RWPE1 (cell line): Measurements from ENCODE around the gene TST.
A peak's percentile ranks its signal among the peaks of the same experiment; 100 is the strongest.

ENCODE experiments used
- CTCF ChIA-PET: fragments of 350-600 bp; sonication (Branson Sonifier 250); formaldehyde crosslinking; extraction: SDS; loops from one replicate; lab custom pipeline; 2021; lab: Yijun Ruan, JAX
- POLR2A ChIA-PET: fragments of 400-600 bp; formaldehyde crosslinking; extraction: SDS; loops from one replicate; lab custom pipeline; 2020; ENCODE audit warnings: antibody characterized with exemption; ENCODE audit not compliant: low non-redundant PET; lab: Yijun Ruan, JAX
- DNase-seq: peaks from one replicate; pipeline ENCODE4 v3.0.0; 2012; ENCODE audit warnings: low spot score
- H3K27ac ChIP-seq: fragments of 450-650 bp; 2 replicates; pipeline ENCODE4 v1.5.1; 2017
- TF ChIP-seq, protein P1 (sequence below): fragments of 450-650 bp; conservative IDR thresholded peaks from 2 replicates; pipeline ENCODE4 v1.5.1; 2017; ENCODE audit warnings: low read depth, mild to moderate bottlenecking

Gene TST

DNA sequence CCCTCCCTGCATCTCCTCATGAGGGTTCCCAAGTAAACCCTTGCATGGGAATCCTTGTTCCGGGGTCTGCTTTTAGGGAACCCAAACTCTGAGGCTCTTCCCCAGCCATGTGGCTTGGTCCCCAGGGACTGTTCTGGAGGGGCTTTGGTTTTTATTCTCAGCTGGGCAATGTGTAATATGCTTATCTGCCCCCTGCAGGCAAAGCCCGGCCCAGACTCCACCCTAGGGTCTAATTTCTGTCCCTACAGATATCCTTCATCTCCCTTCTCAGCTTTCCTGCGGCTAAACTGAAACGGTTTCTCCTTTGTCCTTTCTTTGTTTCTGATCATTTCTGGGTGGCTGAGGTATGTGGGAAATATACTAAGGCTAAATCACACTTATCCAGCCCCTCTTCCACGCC, 37.1 kb downstream of the TST start:
- ChIA-PET CTCF (no interaction called here), POLR2A (no interaction called here)
- no peak for DNase-seq
- H3K27ac ChIP-seq = no peak overlapping the region
- TF ChIP-seq, protein P1, sequence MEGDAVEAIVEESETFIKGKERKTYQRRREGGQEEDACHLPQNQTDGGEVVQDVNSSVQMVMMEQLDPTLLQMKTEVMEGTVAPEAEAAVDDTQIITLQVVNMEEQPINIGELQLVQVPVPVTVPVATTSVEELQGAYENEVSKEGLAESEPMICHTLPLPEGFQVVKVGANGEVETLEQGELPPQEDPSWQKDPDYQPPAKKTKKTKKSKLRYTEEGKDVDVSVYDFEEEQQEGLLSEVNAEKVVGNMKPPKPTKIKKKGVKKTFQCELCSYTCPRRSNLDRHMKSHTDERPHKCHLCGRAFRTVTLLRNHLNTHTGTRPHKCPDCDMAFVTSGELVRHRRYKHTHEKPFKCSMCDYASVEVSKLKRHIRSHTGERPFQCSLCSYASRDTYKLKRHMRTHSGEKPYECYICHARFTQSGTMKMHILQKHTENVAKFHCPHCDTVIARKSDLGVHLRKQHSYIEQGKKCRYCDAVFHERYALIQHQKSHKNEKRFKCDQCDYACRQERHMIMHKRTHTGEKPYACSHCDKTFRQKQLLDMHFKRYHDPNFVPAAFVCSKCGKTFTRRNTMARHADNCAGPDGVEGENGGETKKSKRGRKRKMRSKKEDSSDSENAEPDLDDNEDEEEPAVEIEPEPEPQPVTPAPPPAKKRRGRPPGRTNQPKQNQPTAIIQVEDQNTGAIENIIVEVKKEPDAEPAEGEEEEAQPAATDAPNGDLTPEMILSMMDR = no peak

DNA sequence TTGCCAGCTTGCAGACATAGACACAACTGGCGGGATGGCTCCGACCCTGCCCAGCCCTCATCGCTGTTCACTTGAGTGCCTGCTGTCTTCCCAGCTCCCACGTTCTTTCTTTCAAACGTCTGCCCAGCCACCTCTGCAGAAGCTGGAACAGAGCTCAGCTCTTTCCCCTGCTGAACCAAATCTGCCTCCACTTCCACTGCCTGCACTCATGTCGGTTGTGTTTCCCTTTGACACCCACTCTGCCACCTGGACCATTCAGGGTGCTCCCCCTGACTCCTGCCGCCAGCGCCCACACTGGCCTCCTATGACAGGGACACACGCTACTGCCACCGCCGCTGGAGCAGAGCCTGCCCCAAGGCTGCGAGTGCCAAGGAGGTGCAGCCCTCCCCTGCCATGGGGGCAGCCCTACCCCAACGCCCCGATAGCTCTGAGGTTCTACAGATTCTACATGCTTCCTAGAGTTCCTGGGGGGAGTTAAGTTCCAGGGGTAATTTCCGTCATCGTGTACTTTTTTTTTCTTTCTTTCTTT, 37.9 kb downstream of the TST start:
- ChIA-PET POLR2A (no interaction called here), CTCF (interaction anchor here (0.7 to 1.8 kb wide), 2 partner anchors 88 to 125 kb away, joined by 6 to 10 read pairs; no protein-coding TSS in a partner anchor)
- peak overlapping the region; percentile 21; the same call in 1 of the 2 replicates for H3K27ac ChIP-seq
- TF ChIP-seq, protein P1 = no peak
- no peak for DNase-seq

DNA sequence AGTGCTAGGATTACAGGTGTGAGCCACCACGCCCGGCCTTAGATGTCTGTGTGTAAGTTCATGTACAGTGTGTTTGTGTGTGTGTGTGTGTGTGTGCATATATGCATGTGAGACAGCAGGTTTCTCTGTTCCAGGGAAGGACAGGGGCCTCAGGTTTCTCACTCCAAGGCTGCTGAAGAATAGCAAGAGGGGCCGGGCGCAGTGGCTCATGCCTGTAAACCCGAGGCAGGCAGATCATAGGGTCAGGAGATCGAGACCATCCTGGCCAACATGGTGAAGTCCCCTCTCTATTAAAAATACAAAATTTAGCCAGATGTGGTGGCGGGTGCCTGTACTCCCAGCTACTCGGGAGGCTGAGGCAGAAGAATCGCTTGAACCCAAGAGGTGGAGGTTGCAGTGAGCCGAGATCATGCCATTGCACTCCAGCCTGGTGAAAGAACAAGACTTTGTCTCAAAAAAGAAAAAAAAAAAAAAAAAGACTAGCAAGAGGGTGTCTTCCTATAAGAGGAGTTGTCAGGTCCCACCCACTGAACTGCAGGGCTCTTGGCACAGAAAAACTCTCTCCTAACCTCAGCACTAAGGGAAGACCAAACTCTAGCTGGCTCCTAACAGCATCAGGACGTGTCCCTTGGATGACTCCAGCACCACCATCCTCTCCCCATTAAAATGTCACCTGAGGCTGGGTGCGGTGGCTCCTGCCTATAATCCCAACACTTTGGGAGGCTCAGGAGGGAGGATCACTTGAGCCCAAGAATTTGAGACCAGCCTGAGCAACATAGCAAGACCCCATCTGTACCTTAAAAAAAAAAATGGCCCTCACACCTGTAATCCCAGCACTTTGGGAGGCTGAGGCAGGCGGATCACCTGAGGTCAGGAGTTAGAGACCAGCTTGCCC, 40.0 kb downstream of the TST start:
- ChIA-PET CTCF (interaction anchor here (0.7 to 1.8 kb wide), 2 partner anchors 123 to 1009 kb away, joined by 4 to 10 read pairs; no protein-coding TSS in a partner anchor), POLR2A (no interaction called here)
- H3K27ac ChIP-seq = no peak overlapping the region
- DNase-seq = no peak
- TF ChIP-seq, protein P1 = no peak

DNA sequence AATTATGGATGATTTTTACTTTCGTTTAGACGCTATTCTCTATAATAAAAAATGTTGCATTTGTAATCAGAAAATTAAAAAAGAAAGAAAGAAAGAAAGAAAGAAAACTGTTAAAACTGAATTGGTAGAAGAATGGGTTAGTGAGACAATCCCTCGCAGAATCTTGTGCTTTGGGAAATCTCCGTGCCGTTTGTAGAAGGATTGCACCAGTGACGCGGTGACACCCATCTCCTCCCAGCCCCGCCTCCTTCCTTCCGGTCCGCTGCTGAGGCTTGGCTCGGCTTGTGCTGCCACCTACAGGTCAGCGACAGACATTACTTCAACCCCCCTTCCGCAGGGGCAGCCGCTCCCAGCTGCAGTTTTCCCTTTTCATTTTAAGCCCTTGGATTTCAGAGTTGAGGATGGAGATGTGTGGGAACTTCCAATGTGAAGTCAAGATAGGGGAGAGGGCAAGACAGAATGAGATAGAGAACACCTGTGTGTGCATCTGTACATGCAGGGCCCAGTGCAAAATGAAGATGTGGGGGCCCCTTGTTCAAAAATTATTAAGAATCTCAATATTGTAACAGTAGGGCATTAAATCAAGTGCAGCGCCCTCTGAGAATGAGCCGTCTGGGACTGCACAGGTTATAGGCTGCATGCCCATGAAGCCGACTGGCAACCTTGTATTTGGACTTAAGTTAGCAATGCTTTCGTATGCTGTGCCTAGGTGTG, 41.1 kb downstream of the TST start:
- CTCF ChIA-PET = interaction anchor here (0.6 to 1.7 kb wide), 7 partner anchors 13 to 1183 kb away, joined by 3 to 11 read pairs (median 4); partner anchors contain the start of gene KCTD17
- H3K27ac ChIP-seq = no peak overlapping the region

DNA sequence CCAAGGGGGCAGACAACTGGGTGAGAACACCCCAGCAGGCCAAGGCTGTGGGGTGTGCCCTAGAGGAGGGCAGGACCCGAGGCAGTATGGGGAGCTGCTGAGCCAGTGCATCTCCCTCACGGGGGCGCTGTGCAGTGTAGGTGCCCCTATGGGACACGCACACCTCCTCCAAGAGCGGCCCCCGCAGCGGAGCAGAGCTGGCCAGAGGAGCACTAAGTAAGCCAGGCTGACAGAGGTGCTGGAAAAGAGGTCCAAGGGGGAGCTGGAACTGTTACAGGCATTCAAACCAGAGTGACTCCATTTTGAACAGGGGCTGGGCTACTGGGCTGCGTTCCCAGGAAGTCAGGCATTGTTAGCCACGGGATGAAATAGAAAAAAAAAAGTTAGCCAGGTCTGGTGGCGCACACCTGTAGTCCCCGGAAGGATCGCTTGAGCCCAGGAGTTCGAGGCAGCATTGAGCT, 41.8 kb downstream of the TST start:
- CTCF ChIA-PET = interaction anchor here (0.7 to 1.7 kb wide), 5 partner anchors 74 to 196 kb away, joined by 3 to 11 read pairs (median 4); partner anchors contain the start of gene KCTD17
- no peak overlapping the region for H3K27ac ChIP-seq
- TF ChIP-seq, protein P1 = no peak
- POLR2A ChIA-PET = no interaction called here
- no peak for DNase-seq

More for the DNA sequence above, 41.1 kb downstream of the TST start:
- TF ChIP-seq, protein P1 = peak; percentile 93
- DNase-seq = peak; percentile 91
- POLR2A ChIA-PET = no interaction called here

DNA sequence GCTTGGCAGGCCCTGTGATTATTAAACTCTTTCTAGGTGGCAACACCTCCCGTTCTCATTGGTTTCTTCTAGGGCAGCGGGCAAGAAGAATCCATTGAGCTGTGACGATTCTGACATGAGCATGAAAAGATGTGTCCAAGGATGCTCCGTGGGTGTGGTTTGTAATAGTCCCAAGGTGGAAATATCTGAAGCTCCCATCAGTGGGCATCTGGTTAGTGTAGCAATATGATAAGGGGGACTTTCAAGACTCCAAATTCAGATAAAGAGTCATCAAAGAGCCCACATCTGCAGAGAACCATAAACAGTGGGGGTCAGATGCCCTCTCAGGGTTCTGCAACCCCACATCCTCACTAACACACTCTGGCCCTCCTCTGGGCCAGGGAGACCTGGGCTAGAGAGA, 42.6 kb downstream of the TST start:
- CTCF ChIA-PET = interaction anchor here (1.7 kb wide), 1 partner anchor 120 kb away, joined by 11 read pairs; no protein-coding TSS in a partner anchor
- no peak for DNase-seq
- TF ChIP-seq, protein P1 = no peak
- POLR2A ChIA-PET = no interaction called here
- no peak overlapping the region for H3K27ac ChIP-seq
